Midbrain (tissue), 1 donor: ENCODE data around the gene MAMLD1.

Source experiments
- DNase-seq: peaks from one replicate; lab custom pipeline; 2025; lab: John Stamatoyannopoulos, UW

The MAMLD1 gene

GRCh38 chrX:150502979-150503897 lies 140.1 kb downstream of the MAMLD1 start:
- DNase-seq: no peak

GRCh38 chrX:150503898-150504219 lies 140.7 kb downstream of the MAMLD1 start:
- DNase-seq: no peak

GRCh38 chrX:150504397-150505182 lies 141.5 kb downstream of the MAMLD1 start:
- DNase-seq: peak; percentile 65

- DNase-seq: no peak
Measured at GRCh38 chrX:150506020-150506419, 142.9 kb downstream of the MAMLD1 start.

GRCh38 chrX:150506486-150506885 lies 143.4 kb downstream of the MAMLD1 start:
- DNase-seq: no peak

- no peak for DNase-seq
Measured at GRCh38 chrX:150507251-150507856, 144.2 kb downstream of the MAMLD1 start.

- DNase-seq: peak; percentile 72
Measured at GRCh38 chrX:150508018-150508417, 144.9 kb downstream of the MAMLD1 start.

- peak; percentile 72 for DNase-seq
Measured at GRCh38 chrX:150508451-150509367, 145.6 kb downstream of the MAMLD1 start.

- no peak for DNase-seq
Measured at GRCh38 chrX:150509703-150510102, 146.6 kb downstream of the MAMLD1 start.

- no peak for DNase-seq
Measured at GRCh38 chrX:150512461-150512901, 149.4 kb downstream of the MAMLD1 start.

- DNase-seq: no peak
Measured at GRCh38 chrX:150513544-150513943, 150.4 kb downstream of the MAMLD1 start.

- DNase-seq: no peak
Measured at GRCh38 chrX:150514462-150514861, 151.3 kb downstream of the MAMLD1 start.

GRCh38 chrX:150515801-150516200 lies 152.7 kb downstream of the MAMLD1 start:
- DNase-seq: no peak

GRCh38 chrX:150517303-150517910 lies 154.3 kb downstream of the MAMLD1 start:
- DNase-seq: no peak

GRCh38 chrX:150522494-150522893 lies 159.4 kb downstream of the MAMLD1 start:
- DNase-seq: no peak

GRCh38 chrX:150525061-150525919 lies 162.2 kb downstream of the MAMLD1 start:
- peak; percentile 83 for DNase-seq

GRCh38 chrX:150526692-150527091 lies 163.6 kb downstream of the MAMLD1 start:
- no peak for DNase-seq

- no peak for DNase-seq
Measured at GRCh38 chrX:150527108-150527507, 164.0 kb downstream of the MAMLD1 start.

GRCh38 chrX:150529587-150529986 lies 166.5 kb downstream of the MAMLD1 start:
- no peak for DNase-seq

- DNase-seq: no peak
Measured at GRCh38 chrX:150530821-150531220, 167.7 kb downstream of the MAMLD1 start.
